Measurements from ENCODE around the gene DNALI1. TPM values are rescaled to one million over a fixed set of nuclear protein-coding genes. Genes with fewer than 3 reads are reported as not detected.

The DNALI1 gene
- total RNA-seq, 4 donors from 2014 or later = 10.4 to 15.7 (median 13.6) TPM

GRCh38 chr1:37605061-37605650 lies 48.4 kb downstream of the DNALI1 start:
- intact Hi-C loops (cut with DNase I) = no loop called here
- Histone ChIP-seq H3K36me3 (no peaks in the 10 kb centered on the region), H3K27me3 (peaks cover 0 to 28% (median 0%) of the 10 kb centered on the region in 4 donors), H3K4me3 (no peak overlapping the region), H3K27ac (replicated peaks in 1 of 4) (no peak overlapping the region), H3K4me1 (peaks cover 0 to 18% (median 15%) of the 10 kb centered on the region in 4 donors), H3K9me3 (no peaks in the 10 kb centered on the region)
- WGBS = 80% methylated on average over 12 of the region's 12 CpGs
- DNase-seq (ENCODE audit: extremely low spot score) = no peak
- TF ChIP-seq POLR2AphosphoS5 (IDR thresholded peaks at IDR 0.05) (no peak), POLR2A (IDR thresholded peaks at IDR 0.05; ENCODE audit: low read depth) (no peak), EP300 (IDR thresholded peaks at IDR 0.05) (no peak)
- TF ChIP-seq, protein P1, sequence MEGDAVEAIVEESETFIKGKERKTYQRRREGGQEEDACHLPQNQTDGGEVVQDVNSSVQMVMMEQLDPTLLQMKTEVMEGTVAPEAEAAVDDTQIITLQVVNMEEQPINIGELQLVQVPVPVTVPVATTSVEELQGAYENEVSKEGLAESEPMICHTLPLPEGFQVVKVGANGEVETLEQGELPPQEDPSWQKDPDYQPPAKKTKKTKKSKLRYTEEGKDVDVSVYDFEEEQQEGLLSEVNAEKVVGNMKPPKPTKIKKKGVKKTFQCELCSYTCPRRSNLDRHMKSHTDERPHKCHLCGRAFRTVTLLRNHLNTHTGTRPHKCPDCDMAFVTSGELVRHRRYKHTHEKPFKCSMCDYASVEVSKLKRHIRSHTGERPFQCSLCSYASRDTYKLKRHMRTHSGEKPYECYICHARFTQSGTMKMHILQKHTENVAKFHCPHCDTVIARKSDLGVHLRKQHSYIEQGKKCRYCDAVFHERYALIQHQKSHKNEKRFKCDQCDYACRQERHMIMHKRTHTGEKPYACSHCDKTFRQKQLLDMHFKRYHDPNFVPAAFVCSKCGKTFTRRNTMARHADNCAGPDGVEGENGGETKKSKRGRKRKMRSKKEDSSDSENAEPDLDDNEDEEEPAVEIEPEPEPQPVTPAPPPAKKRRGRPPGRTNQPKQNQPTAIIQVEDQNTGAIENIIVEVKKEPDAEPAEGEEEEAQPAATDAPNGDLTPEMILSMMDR (IDR thresholded peaks at IDR 0.05) = no peak

DNA sequence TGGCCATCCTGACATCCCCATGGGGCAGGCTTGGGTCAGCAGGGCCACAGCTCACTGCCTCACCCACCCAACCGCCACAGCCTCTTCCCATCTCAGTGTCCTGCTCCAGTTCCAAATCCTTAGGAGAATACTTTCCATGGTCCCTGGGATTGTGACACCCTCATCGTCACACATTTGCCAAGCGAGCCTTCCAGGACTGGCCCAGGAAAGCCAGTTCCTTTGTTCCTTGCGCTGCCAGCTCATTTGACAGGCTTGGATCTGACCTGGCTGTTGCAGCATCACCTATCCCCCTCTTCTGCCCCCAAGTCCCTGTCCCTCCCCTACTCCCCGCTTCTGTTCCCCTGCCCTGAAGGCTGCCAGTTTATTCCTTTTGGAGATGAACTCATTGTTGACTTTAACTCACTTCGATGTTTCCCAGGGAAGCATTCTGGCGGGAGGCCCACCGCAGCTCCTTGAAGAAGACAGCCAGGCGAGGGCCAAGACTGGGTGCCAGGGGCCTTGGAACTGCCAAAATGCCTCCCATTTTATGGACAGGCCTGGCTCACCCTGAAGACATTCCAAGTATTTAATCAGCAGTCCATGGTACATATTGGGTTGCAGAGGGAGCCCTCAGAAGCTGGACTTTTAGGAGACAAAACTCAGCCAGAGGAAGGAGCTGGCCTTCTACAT lies 49.2 kb downstream of the DNALI1 start:
- Histone ChIP-seq H3K27me3 (peaks cover 0 to 28% (median 0%) of the 10 kb centered on the region in 4 donors), H3K9me3 (no peaks in the 10 kb centered on the region), H3K4me3 (no peak overlapping the region), H3K27ac (replicated peaks in 1 of 4) (peak overlapping the region in 2 of 4 donors; percentile 20 to 28), H3K4me1 (peaks cover 0 to 18% (median 15%) of the 10 kb centered on the region in 4 donors), H3K36me3 (no peaks in the 10 kb centered on the region)
- 59% methylated on average over 9 of the region's 9 CpGs for WGBS
- intact Hi-C loops (cut with DNase I) = no loop called here
- DNase-seq (ENCODE audit: extremely low spot score) = no peak
- TF ChIP-seq, protein P1 (IDR thresholded peaks at IDR 0.05) = no peak
- no peak for TF ChIP-seq POLR2AphosphoS5 (IDR thresholded peaks at IDR 0.05)
- TF ChIP-seq POLR2A (IDR thresholded peaks at IDR 0.05; ENCODE audit: low read depth) = no peak
- no peak for TF ChIP-seq EP300 (IDR thresholded peaks at IDR 0.05)

DNA sequence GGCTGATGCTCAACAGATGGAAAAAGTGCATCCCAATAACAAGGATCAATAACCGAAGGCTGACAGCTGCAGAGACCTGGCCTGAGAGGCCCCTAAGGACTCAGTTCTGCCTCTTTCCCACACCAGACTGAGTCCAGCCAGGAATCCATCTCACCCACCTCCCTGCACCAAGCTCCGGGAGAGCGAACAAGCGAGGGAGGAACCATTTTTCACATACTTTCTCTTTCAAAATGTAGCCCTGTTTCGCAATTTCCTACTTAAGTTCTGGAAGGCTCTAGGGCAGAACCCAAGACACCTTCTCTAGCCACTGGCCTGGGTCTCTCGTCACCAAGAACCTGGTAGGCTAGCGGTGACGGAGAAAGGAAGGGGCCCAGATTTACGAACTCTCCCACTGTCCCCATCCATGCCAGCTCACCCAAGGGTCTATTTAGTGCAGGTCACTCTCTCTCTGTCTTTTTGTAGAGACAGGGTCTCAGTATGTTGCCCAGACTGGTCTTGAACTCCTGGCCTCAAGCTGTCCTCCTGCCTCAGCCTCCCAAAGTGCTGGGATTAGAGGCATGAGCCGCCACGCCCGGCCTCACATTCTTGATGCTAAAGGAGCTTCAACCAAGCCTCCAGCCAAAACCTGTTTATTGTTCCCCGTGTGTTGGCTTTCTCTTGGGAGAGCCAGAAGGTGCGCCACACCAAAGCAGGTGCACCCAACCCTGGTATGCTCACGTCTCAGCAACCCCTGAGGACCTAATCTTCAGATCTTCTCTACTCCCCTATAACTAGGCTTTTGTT lies 49.9 kb downstream of the DNALI1 start:
- DNase-seq (ENCODE audit: extremely low spot score) = no peak
- intact Hi-C loops (cut with DNase I) = no loop called here
- WGBS = 73% methylated on average over 15 of the region's 15 CpGs

DNA sequence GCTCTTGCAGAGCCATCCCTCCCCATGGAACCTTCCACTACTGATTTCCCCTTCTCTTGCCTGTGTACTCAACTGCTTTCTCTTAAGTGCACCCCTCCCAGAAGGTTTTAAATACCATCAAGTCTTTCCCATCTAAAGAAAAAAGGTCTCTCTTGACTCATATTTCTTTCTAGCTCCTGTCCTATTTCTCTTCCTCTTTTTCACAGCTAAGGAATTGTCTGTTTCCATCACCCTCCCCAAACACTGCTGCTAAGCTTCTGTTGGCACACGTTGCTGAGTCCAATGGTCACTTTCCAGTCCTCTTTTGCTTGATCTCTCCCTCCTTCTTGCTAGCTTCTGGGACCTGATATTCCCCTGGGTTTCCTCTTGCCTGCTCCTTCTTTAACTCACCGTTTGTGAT lies 52.3 kb downstream of the DNALI1 start:
- Histone ChIP-seq H3K27me3 (peaks cover 0 to 26% (median 0%) of the 10 kb centered on the region in 4 donors), H3K27ac (replicated peaks in 1 of 4) (no peak overlapping the region), H3K4me3 (no peak overlapping the region), H3K4me1 (peaks cover 0 to 14% (median 10%) of the 10 kb centered on the region in 4 donors), H3K36me3 (no peaks in the 10 kb centered on the region), H3K9me3 (no peaks in the 10 kb centered on the region)
- TF ChIP-seq POLR2AphosphoS5 (IDR thresholded peaks at IDR 0.05) = no peak
- TF ChIP-seq, protein P1 (IDR thresholded peaks at IDR 0.05) = no peak
- no peak for TF ChIP-seq EP300 (IDR thresholded peaks at IDR 0.05)
- DNase-seq (ENCODE audit: extremely low spot score) = no peak
- WGBS = 36% methylated on average over 2 of the region's 2 CpGs
- intact Hi-C loops (cut with DNase I) = no loop called here

More for the DNA sequence above, 49.9 kb downstream of the DNALI1 start:
- no peaks in the 10 kb centered on the region for H3K9me3 ChIP-seq
- H3K27ac ChIP-seq (replicated peaks in 1 of 4) = peak overlapping the region in 2 of 4 donors; percentile 20 to 28
- H3K4me1 ChIP-seq = peaks cover 0 to 18% (median 15%) of the 10 kb centered on the region in 4 donors
- H3K27me3 ChIP-seq = peaks cover 0 to 28% (median 0%) of the 10 kb centered on the region in 4 donors
- no peaks in the 10 kb centered on the region for H3K36me3 ChIP-seq
- H3K4me3 ChIP-seq = no peak overlapping the region
- TF ChIP-seq, protein P1 (IDR thresholded peaks at IDR 0.05) = no peak
- TF ChIP-seq EP300 (IDR thresholded peaks at IDR 0.05) (no peak), POLR2AphosphoS5 (IDR thresholded peaks at IDR 0.05) (no peak)

All from esophagus muscularis mucosa (tissue), 4 donors.